ENCODE results near the gene SPDYE3.

SPDYE3 gene

GRCh38 chr7:100345288-100345672, 37.8 kb downstream of the SPDYE3 start:
- 0 out of 2 replicates have a peak, but pooled peaks have one; percentile 28 for TF ChIP-seq CTCF (IDR thresholded peaks at IDR 0.05)

- no peak for TF ChIP-seq CTCF (IDR thresholded peaks at IDR 0.05)
These were observed 39.4 kb downstream of the SPDYE3 start for GRCh38 chr7:100346921-100347320.

GRCh38 chr7:100348805-100349204, 41.3 kb downstream of the SPDYE3 start:
- TF ChIP-seq CTCF (IDR thresholded peaks at IDR 0.05): no peak

GRCh38 chr7:100349757-100350156, 42.3 kb downstream of the SPDYE3 start:
- TF ChIP-seq CTCF (IDR thresholded peaks at IDR 0.05): no peak

- no peak for TF ChIP-seq CTCF (IDR thresholded peaks at IDR 0.05)
These were observed 44.2 kb downstream of the SPDYE3 start for GRCh38 chr7:100351657-100352058.

GRCh38 chr7:100352984-100353684, 45.6 kb downstream of the SPDYE3 start:
- no peak for TF ChIP-seq CTCF (IDR thresholded peaks at IDR 0.05)

- no peak for TF ChIP-seq CTCF (IDR thresholded peaks at IDR 0.05)
These were observed 46.3 kb downstream of the SPDYE3 start for GRCh38 chr7:100353685-100354330.
